Osteocyte (in vitro differentiated cells): Measurements from ENCODE around the gene BACH2. TPM values are rescaled to one million over a fixed set of nuclear protein-coding genes. Genes with fewer than 3 reads are reported as not detected.

Experiments
- DNase-seq: peaks from one replicate; pipeline ENCODE4 v3.0.0; 2021; ENCODE audit warnings: mixed read lengths; ENCODE audit not compliant: unreplicated experiment; ENCODE audit errors: extremely low spot score
- H3K27ac Mint-ChIP-seq: one replicate; pipeline ENCODE4 v1.8.0; 2021; ENCODE audit warnings: mild to moderate bottlenecking, mixed read lengths; ENCODE audit not compliant: unreplicated experiment
- H3K27me3 Mint-ChIP-seq: one replicate; pipeline ENCODE4 v1.8.0; 2021; ENCODE audit warnings: mixed read lengths; ENCODE audit not compliant: unreplicated experiment
- H3K36me3 Mint-ChIP-seq: one replicate; pipeline ENCODE4 v1.8.0; 2021; ENCODE audit warnings: mixed read lengths; ENCODE audit not compliant: unreplicated experiment
- H3K4me1 Mint-ChIP-seq: one replicate; pipeline ENCODE4 v1.8.0; 2021; ENCODE audit warnings: mixed read lengths; ENCODE audit not compliant: unreplicated experiment
- H3K4me3 Mint-ChIP-seq: one replicate; pipeline ENCODE4 v1.8.0; 2021; ENCODE audit warnings: mild to moderate bottlenecking, moderate library complexity, mixed read lengths; ENCODE audit not compliant: unreplicated experiment
- H3K9me3 Mint-ChIP-seq: one replicate; pipeline ENCODE4 v1.8.0; 2021; ENCODE audit warnings: mixed read lengths; ENCODE audit not compliant: unreplicated experiment
- CTCF ChIP-seq: fragments of 200-600 bp; sonication (generic); IDR thresholded peaks from 2 replicates; pipeline ENCODE4 v1.5.0; 2021; ENCODE audit warnings: antibody characterized with exemption, mild to moderate bottlenecking, moderate library complexity
- total RNA-seq: library from RNA; stranded (reverse); gene quantifications from 2 replicates; pipeline ENCODE4 v1.2.1, GENCODE V29; 2021

The BACH2 gene
- total RNA-seq, 1 donor from 2014 or later: 1.6 TPM

GRCh38 chr6:90274451-90275030 lies 22.1 kb downstream of the BACH2 start:
- Mint-ChIP-seq H3K9me3 (peaks cover 18% of the 10 kb centered on the region), H3K4me1 (no peaks in the 10 kb centered on the region), H3K36me3 (peaks cover 3% of the 10 kb centered on the region), H3K4me3 (no peak overlapping the region), H3K27me3 (peaks cover 43% of the 10 kb centered on the region), H3K27ac (no peak overlapping the region)
- DNase-seq: no peak
- TF ChIP-seq CTCF: no peak

DNA sequence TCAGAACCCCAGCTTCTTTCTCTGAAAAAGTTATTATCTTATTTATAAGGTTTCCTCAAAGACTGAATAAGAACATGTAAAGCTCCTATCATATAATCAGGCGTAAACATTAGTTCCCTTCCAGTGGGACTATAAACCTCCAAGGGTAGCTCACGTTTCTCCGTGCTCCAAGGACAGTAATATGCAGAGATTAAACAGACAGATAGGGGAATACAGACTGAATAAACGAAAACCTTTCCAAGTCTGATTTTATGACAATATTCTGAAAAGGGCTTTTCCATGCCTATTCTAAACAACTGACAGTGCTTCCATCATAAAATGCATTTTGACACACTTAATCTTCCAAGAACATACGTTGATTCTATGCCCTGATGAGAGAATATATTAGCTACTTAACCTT lies 22.8 kb downstream of the BACH2 start:
- peaks cover 45% of the 10 kb centered on the region for H3K27me3 Mint-ChIP-seq
- no peak overlapping the region for H3K4me3 Mint-ChIP-seq
- DNase-seq: no peak
- H3K27ac Mint-ChIP-seq: no peak overlapping the region
- peaks cover 18% of the 10 kb centered on the region for H3K9me3 Mint-ChIP-seq
- TF ChIP-seq CTCF: no peak
- H3K36me3 Mint-ChIP-seq: peaks cover 3% of the 10 kb centered on the region
- H3K4me1 Mint-ChIP-seq: no peaks in the 10 kb centered on the region

DNA sequence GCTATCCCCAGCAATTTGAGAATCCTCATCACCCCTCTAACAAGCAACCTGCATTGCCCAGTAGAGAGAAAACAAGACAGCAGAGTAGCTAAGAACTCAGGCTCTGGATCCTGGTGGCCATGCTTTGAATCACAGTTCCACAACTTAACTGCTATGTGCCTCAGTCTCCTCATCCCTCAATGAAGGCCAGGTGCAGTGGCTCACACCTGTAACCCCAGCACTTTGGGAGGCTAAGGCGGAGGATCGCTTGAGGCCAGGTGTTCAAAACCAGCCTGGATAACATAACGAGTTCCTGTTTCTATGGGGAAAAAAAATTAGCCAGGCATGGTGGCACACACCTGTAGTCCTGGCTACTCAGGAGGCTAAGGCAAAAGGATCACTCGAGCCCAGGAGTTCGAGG lies 23.7 kb downstream of the BACH2 start:
- Mint-ChIP-seq H3K36me3 (peaks cover 3% of the 10 kb centered on the region), H3K27ac (no peak overlapping the region), H3K9me3 (peaks cover 18% of the 10 kb centered on the region), H3K4me3 (no peak overlapping the region), H3K4me1 (no peaks in the 10 kb centered on the region), H3K27me3 (peaks cover 42% of the 10 kb centered on the region)
- no peak for TF ChIP-seq CTCF
- DNase-seq: no peak

- no peak for DNase-seq
- no peaks in the 10 kb centered on the region for H3K4me1 Mint-ChIP-seq
- no peak overlapping the region for H3K4me3 Mint-ChIP-seq
- TF ChIP-seq CTCF: no peak
- peaks cover 3% of the 10 kb centered on the region for H3K36me3 Mint-ChIP-seq
- H3K9me3 Mint-ChIP-seq: peaks cover 18% of the 10 kb centered on the region
- H3K27ac Mint-ChIP-seq: no peak overlapping the region
- H3K27me3 Mint-ChIP-seq: peaks cover 42% of the 10 kb centered on the region
These were observed 24.8 kb downstream of the BACH2 start for GRCh38 chr6:90271831-90272230.

GRCh38 chr6:90269334-90269733 lies 27.3 kb downstream of the BACH2 start:
- Mint-ChIP-seq H3K4me1 (no peaks in the 10 kb centered on the region), H3K9me3 (peaks cover 18% of the 10 kb centered on the region), H3K27me3 (peaks cover 42% of the 10 kb centered on the region), H3K4me3 (no peak overlapping the region), H3K27ac (no peak overlapping the region), H3K36me3 (peaks cover 3% of the 10 kb centered on the region)
- TF ChIP-seq CTCF: no peak
- no peak for DNase-seq
